ENCODE data around the gene C19orf12.
A peak's percentile ranks its signal among the peaks of the same experiment; 100 is the strongest.

C19orf12 gene

DNA sequence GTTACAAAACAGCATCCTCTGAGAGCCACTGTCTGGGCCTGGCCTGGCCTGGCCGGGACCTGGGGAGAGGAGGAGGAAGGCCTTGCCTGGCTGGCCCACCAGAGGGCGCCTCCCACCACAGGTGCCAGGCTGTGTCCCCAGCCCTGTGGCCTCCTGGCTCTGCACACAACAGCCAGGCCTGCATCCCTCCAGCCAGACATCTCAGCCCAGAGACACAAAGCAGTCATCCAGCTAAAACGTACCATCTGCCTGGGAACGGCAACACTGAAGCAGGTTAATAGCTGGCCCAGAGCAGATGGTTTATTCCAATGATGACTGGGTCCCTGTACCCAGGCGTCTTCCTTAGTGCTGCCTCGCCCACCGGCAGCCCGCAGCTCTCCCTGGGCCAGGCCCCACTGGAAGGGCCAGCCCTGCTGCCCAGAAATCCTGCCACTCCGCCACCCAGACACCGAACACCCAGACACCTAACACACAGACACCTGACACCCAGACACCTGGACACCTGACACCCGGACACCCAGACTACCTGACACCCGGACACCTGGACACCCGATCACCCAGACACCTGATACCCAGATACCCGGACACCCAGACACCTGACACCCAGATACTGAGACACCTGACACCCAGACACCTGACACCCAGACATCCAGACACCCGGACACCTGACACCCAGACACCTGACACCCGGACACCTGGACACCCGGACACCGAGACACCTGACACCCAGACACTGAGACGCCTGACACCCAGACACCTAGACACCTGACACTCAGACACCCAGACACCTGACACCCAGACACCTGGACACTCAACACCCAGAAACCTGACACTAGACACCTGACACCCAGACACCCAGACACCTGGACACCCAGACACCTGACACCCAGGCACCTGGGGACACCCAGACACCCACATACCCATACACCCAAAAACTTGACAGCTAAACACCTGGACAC lies 20.1 kb downstream of the C19orf12 start:
- peak; percentile 68 for DNase-seq

DNA sequence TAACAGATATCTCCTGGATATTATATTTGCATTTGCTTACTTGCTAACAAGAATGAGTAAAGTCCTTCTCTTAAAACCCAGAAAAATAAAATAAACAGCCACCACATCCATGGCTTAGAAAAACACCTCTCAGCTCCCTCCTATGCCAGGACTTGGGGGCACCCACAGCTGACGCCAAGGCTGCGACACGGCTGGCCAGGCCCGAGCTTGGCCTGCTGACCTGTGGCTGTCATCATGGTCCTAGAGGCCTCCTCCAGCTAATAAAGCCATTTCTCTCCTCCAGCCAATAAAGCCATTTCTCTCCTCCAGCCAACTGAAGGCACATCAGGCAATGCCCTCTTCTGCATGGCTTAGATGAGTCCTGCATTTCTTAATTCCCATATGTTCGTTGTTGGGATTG lies 20.9 kb downstream of the C19orf12 start:
- DNase-seq: no peak

DNA sequence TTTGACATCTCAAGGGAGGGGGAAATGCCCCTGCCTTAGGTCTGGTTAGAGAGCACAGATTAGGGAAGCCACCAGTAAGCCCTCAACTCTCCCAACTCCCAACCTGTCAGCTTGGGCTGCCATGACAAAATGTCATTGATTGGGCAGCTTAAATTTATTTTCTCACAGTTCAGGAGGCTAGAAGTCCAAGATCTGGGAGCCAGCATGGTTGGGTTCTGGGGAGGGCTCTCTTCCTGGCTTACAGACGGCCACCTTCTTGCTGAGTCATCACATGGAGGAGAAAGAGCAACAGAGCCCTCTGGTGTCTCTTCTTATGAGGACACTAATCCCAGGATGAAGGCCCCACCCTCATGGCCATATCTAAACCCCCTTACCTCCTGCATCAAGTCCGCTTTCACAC lies 24.2 kb downstream of the C19orf12 start:
- DNase-seq: peak; percentile 75

DNA sequence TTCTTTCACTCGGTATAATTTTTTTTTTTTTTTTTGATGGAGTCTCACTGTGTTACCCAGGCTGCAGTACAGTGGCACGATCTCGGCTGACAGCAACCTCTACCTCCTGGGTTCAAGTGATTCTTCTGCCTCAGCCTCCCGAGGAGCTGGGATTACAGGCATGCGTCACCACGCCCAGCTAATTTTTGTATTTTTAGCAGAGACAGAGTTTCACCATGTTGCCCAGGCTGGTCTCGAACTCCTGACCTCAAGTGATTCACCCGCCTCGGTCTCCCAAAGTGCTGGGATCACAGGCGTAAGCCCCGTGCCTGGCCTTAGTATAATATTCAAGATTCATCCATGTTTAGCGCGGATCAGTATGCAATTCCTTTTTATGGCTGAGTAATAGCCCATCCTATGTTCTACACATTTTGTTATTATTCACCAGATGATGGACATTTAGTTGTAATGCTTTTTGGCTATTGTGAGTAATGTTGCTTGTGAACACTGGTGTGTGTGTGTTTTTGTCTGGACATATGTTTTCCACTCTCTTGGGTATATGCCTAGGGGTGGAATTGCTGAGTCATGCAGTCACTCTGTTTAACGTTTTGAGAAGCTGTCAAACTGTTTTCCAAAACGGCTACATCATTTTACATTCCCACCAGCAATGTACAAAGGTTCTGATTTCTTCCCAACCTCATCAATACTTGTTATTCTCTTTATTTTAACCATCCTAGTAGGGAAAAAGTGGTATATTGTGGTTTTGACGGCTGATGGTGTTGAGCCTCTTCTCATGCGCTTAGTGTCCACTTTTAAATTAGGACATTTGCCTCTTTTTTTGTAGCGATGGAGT lies 26.9 kb downstream of the C19orf12 start:
- no peak for DNase-seq

DNA sequence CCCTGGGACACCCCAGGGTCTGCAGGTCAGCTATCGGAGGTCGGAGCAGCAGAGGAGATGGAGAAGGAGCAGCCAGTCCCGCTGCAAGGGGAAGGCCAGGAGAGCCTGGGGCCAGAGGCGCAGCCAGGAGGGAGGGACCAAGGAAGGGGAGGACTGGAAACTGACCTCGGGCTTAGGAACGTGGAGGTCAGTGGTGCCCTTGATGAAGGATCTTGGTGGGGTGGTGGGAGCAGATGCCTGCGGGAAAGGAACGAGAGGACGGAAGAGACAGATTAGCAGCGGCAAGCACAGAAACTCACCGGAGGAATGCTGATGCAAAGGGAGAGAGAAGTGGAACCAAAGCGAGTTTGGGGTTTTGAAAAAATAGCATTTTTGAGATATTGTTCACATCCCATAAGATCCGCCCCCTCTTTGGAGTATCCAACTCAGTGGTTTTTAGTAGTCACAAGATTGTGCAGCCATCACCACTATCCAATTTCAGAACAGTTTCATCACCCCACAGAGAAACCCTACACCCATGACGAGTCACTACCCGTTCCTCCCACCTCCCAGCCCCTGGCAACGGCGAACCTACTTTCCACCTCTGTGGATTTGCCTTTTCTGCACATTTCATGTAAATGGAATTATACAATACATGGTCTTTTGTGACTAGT lies 27.7 kb downstream of the C19orf12 start:
- no peak for DNase-seq

DNA sequence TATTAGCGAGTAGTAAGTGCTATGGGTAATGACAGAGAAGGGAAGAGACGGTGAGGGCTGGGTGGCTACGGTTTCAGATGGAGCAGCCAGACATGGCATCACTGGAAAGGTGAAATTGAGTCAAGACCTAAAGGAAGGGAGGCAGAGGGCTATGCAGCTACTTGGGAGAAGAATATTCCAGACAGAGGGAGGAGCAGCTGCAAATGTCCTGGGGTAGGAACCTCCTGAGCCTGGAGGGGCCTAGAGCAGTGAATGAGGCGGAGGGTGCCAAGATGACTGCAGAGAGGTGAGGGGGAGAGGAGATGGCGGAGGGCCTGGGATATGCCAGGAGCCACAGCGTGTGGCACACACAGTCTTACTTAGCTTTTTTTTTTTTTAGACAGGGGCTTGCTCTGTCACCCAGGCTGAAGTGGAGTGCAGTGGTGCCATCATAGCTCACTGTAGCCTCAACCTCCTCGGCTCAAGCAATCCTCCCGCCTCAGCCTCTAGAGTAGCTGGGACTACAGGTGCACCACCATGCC lies 28.7 kb downstream of the C19orf12 start:
- no peak for DNase-seq

DNA sequence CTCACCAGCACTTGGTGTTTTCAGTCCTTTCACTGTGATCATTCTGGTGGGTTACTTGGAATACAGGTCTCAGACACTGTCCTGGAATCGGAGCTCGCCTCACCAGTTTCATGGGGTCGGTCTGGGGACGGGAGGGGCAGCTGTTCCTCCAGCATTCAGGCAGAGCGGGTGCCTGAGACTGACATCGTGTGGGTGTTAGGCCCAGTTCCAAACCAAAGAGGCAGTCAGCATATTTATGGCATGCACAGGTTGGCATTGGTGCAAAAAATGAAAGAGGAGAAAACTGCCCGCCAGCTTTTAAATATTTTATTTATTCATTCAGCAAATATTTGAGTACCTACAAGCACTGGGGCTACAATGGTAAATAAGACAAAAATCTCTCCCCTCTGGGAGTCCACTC lies 29.7 kb downstream of the C19orf12 start:
- DNase-seq: no peak

DNA sequence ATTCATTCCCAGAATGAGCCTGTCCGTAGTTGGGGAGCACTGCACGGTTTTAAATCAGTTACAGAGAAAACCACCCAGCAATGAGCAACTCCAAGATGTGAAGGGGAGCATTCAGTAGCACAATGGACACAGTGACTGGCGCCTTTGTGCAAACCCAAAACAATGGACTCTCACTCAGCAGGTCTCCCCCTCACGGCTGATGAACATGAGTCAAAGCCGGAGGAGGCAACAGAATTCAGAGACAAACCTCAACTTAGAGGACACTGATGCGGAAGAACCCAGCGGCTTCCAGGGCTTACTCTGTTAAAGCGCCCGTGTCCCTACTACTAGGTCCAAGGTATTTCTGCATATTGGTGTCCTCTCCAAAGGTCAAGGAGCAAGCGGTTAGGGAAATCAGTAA lies 32.1 kb downstream of the C19orf12 start:
- DNase-seq: peak; percentile 32

DNA sequence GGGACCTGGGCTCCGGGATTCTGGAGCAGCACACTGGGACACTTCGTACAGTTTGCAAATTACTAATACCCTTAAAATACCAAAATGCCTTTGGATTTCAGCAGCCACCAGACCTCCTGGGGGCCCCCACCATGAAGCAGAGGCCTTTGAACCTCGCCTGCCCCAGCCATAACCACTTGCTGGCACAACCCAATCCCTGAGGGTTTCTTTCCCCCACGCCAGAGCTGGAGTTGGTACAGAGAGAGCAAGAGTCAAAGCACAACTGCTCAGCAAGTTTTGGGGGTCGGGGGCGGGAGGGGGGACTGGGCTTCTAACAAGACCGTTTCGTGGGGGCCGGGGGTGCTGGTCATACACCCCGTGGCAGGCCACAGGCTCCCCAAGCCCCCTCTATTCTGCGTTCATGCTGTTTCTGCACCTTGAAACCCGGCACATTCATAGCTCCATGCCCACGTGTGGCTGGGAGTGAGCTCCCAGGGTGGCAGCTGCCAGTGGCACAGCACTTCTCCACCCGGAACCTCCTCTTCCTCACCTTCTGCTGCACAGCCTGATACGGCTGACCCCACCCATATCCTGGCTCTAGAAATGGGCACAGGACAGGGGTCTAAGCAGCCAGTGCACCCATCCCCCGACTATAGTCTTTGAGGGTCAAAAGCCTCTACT lies 32.7 kb downstream of the C19orf12 start:
- DNase-seq: no peak

DNA sequence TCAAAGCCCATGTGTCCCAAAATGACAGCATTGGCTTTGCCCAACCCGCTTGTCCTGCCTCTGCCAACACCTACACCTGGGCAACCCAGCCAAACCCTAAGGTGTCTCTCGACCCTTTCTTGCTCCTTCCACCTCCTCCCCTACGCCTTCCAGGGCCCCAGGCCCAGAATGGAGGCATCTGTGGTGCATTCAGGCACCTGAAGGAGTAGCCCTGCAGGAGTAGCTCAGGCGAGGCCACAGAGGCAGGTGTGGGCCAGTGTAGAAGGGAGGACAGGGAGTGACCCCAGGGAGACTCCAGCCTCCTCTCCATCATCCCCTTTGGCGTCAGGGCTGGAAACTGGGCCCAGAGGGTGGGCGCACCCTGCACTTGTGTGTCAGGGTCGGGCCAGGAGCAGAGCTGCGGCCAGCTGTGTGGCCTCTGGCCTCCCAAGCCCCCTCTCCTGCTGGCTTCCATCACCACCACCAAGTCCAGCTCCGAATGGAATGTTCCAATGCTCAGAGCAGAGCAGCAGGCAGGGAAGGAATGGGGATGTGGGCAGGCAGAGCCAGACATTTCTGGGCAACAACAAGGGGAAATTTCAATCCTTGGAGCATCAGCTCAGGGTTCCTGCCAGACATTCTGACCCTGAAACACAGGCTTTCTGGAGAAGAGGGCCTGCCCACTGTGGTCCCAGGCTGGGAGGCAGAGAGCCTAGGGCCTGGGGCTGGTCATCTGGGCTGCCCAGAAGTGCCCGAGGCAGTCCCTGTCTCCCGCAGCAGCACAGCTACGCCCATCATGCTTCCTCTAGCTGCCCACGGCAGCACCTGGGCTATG lies 33.4 kb downstream of the C19orf12 start:
- no peak for DNase-seq

DNA sequence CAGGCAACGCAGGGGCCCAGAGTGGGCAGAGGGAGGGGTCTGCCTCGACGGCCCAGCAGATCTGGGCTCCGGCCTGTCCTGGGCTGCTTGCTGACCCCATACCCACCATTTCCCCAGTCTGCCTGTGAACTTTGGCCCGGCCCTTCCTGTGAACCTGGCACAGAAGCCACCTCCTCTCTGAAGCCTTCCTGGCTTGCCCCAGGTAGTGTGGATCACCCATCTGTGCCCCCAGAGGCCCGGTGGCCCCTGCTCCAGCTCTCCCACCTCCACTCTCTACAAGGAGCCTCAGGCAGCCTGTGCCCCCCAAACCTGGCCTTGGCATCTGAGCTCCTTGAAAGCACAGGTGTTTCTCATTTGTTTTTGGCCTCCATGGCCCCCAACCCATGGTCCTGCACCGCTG lies 34.1 kb downstream of the C19orf12 start:
- DNase-seq: no peak

DNA sequence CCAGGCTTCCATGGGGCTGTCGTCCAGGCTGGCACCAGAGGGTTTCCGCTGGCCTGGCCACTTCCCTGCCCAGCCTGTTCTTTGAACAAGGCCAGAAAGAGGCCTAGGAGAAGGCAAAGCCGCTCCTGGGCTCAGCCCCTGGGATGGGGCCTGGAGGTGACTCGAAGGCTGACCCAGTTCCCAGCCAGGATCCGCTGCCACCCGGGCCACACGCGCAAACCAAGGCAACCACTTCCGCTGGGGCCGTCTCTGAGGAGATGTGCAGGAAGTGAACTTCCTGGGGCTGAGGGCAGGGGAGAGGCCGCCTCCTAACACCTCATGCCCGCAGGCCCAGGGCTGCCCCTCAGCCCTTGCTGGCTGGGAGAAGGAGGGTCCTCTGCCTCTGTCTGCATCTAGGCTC lies 34.6 kb downstream of the C19orf12 start:
- no peak for DNase-seq

DNA sequence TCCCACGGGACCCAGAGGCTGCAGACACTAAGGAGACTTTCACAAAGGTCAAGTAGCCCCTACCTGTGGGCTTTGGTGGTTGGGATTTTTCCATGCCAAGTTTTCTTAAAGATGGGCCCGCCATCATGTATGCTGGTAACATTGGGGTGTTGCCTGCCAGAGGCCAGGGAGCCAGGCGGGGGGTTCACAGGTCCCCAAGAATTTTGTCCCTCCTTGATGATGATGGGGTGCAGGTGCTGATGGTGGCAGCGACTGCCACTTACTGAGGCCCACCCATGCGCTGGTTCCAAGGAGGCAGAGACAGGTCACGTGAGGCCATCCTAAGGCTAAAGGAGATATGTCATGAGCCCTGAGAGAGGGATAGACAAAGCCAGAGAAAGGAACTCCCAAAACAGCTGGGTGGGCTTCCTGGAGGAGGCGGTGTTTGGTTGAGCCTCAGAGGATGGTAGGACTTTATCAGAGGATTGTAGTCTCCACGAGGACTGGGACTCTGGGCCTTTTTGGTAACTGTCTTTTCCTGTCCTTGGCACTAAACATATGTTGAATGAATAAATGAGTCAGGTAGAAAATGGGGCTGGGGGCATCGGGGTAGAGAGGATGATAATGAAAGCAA lies 35.4 kb downstream of the C19orf12 start:
- DNase-seq: no peak

DNA sequence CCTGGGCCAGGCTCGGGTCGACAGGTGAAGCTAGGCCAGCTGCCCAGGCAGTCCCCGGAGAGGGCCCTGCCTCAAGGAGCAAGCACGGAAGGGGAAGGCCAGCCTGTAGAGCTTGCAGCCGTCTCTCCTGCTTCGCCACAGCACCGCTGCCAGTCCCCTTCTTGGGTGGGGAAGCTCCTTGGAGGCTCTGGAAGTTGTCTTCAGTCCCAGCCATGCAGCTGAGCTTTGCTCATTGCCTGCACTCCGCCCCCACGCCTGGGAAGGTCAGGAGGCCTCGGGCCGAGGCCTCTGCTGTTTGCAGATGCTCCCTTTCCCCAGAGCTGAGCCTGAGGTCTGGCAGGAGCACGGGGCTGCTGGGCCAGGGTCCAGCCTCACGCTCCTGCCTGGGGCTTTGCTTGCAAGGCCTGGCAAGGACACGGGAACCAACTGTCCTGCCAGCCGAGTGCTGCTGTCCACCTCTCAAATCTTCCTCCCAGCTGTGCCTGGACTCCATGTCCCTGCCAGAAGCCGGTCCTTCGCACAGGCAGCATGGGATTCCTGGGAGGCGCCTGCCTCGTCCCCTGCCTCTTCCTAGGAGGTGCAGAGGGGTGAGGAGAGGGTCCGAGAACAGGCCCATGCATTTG lies 36.5 kb downstream of the C19orf12 start:
- no peak for DNase-seq

DNA sequence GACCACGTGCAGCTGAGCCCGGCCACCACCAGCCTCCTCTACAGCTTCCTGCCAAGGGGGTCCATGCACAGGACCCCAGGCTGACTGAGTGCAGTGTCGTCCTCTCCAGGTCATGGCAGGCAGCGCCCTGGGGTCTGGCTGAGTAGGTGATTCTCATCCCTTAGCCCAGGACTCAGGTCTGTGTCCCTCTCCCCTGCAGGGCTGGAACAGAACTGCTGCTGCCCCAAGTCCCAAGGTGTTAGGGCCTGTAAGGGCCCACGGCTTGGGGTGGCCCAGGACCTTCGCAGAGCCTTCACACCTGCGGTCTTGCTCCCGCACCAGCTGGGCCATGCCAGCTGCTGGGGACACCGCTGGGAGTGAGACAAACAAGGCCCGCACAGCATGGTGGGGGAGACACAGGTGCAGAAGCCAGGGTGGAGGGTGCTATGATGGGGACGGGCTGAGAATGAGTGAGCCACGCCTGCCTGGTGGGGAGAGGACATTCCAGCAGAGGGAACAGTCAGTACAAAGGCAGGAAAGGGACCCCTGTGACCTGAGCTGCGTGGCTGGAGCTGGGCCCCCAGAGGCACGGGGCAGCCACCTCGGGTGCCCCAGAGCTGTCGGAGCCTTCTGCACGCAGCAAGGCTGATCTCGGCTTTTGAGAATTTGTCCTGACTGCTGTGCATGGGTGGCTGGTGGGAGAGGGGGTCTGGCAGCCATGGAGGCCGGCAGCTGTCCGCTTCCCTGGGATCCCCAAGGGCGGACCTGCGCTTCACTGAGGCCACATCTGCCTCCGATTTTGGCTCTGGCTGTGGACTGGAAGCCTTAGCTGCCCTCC lies 37.9 kb downstream of the C19orf12 start:
- DNase-seq: no peak

DNA sequence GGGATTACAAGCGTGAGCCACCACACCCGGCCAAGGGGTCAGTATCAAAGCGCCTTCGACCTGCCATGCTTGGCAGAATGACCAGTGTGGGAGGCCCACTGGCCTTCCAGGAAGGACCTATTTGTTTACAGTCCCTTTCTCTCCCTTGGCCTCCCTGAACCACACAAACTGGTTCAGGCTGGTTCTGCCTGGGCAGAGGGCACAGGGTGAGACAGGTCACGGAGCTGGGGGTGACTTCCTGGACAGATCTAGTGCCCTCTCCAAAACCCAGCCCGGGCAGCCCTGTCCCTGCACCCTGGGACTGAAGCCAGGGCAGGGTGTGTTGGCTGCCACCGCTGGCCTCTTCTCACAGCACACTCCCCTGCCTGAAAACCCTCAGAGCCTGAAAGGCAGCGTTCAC lies 38.5 kb downstream of the C19orf12 start:
- no peak for DNase-seq

DNA sequence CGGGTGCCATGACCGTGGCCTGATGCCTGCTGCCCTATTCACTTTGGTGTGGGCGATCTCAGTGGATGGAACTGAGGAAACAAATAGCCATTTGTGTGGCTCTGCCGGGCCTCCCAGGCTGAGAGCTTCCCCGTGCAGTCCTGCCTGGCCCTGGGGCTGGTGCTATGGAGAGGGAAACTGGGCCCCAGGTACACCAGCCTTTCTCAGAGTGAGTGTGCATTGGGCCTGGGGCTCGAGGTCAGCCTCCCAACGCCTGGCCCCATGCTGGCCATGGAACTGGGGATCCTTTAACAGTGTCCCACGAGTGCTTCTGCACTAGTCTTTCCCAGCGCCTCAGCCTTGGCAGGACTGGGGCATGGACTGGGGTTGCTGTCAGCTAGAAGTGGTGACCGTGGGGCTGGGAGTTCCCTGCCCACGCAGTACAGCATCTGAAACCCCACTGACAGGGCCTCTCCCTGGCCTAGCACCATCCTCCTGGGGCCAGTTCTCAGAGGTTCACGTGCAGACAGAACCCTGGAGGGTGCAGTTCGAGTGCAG lies 39.3 kb downstream of the C19orf12 start:
- no peak for DNase-seq

DNA sequence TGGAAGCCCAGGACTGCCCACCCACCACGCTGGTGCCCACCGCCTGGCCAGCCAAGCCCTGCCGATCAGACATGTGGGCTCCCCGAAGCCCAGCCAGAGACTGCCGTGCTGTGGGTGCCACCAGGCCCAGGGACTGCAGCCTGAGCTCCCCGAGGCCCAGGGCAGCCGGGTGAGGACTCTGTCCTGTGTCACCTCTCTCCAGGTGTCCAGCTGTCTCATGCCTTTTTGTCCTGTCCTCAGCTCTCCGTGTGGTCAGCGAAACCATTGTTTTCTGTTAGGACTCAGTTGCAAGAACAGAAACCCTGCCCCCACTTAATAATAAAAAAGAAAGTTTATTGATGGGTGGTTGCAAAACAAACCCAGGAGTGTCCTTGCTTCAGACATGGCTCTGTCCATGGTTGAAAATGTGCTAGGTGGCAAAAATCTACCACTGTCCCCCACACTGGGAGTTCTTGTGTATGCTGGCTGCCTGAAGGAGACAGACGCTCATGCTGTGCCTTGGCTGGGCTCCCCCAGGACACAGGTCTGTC lies 39.9 kb downstream of the C19orf12 start:
- no peak for DNase-seq

DNA sequence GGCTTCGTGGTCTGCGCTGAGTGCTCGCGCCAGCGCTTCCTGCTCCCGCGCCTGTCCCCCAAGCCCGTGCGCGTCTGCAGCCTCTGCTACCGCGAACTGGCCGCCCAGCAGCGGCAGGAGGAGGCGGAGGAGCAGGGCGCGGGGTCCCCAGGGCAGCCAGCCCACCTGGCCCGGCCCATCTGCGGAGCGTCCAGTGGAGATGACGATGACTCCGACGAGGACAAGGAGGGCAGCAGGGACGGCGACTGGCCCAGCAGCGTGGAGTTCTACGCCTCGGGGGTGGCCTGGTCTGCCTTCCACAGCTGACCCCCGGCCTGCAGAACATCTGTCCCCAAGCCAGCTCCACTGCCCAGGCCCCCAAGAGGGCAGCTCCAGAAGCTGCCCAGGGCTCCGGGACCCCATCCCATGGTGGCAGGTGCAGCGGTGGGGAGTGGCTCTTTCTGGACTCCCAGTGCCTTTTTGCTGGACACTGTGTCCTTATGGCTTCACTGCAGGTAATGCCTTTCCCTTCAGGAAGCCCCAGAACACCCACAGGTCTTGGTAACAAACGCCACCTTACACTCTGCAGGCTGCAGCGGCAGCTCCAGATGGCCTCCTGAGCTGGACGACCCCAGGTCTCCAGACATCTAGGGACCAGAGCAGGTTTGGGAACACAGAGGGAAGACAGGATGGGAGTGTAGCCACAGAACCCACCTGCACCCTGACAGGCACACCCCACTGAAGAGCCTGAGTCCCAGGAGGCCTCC lies 40.5 kb downstream of the C19orf12 start:
- no peak for DNase-seq

All from NCI-H345 (cell line).